ENCODE results near the gene SRRT.
"Not testable (repeated sequence)": the region's sequence is repeated elsewhere in the genome, so short reads cannot be mapped to it uniquely, and the experiment has no call there.

Gene SRRT

GRCh38 chr7:100874577-100875355 is at the start of gene SRRT:
SRRT (plus strand) TSS chr7:100875103; CDS start chr7:100875591, 488 bp downstream.
- DNase-seq (ENCODE audit: low read depth) = peak; percentile 96

- DNase-seq (ENCODE audit: low read depth) = no peak
Observed at GRCh38 chr7:100825215-100825671, 49.7 kb upstream of the SRRT start.

GRCh38 chr7:100825751-100826513 is 49.0 kb upstream of the SRRT start:
- no peak for DNase-seq (ENCODE audit: low read depth)

GRCh38 chr7:100826514-100827329 is 48.2 kb upstream of the SRRT start:
- DNase-seq (ENCODE audit: low read depth) = no peak

GRCh38 chr7:100827330-100828226 is 47.3 kb upstream of the SRRT start, which contains the start of gene EPHB4:
EPHB4 (minus strand) TSS chr7:100827523; CDS start chr7:100827030, 493 bp downstream.
- no peak for DNase-seq (ENCODE audit: low read depth)

GRCh38 chr7:100829150-100829716 is 45.7 kb upstream of the SRRT start:
- no peak for DNase-seq (ENCODE audit: low read depth)

GRCh38 chr7:100830396-100830795 is 44.5 kb upstream of the SRRT start:
- DNase-seq (ENCODE audit: low read depth) = no peak

GRCh38 chr7:100832281-100832633 is 42.6 kb upstream of the SRRT start:
- no peak for DNase-seq (ENCODE audit: low read depth)

GRCh38 chr7:100835903-100836811 is 38.7 kb upstream of the SRRT start:
- no peak for DNase-seq (ENCODE audit: low read depth)

GRCh38 chr7:100836812-100837098 is 38.1 kb upstream of the SRRT start:
- no peak for DNase-seq (ENCODE audit: low read depth)

GRCh38 chr7:100837099-100837836 is 37.6 kb upstream of the SRRT start:
- DNase-seq (ENCODE audit: low read depth) = peak; percentile 49

GRCh38 chr7:100839361-100839760 is 35.5 kb upstream of the SRRT start:
- no peak for DNase-seq (ENCODE audit: low read depth)

- DNase-seq (ENCODE audit: low read depth) = no peak
Observed at GRCh38 chr7:100840470-100841100, 34.3 kb upstream of the SRRT start.

- no peak for DNase-seq (ENCODE audit: low read depth)
Observed at GRCh38 chr7:100847360-100847759, 27.5 kb upstream of the SRRT start.

- peak; percentile 80 for DNase-seq (ENCODE audit: low read depth)
Observed at GRCh38 chr7:100852048-100852872, 22.6 kb upstream of the SRRT start, which contains the start of gene SLC12A9. SLC12A9 (plus strand) TSS chr7:100852713; CDS start chr7:100854198, 1,485 bp downstream.

GRCh38 chr7:100854146-100854895 is 20.6 kb upstream of the SRRT start:
- no peak for DNase-seq (ENCODE audit: low read depth)

- not testable (repeated sequence) for DNase-seq (ENCODE audit: low read depth)
Observed at GRCh38 chr7:100854899-100855298, 20.0 kb upstream of the SRRT start.
